ENCODE measurements around the gene MYO7B.

GRCh38 chr2:127520424-127520823, 15.1 kb upstream of the MYO7B start:
- TF ChIP-seq, protein P1, sequence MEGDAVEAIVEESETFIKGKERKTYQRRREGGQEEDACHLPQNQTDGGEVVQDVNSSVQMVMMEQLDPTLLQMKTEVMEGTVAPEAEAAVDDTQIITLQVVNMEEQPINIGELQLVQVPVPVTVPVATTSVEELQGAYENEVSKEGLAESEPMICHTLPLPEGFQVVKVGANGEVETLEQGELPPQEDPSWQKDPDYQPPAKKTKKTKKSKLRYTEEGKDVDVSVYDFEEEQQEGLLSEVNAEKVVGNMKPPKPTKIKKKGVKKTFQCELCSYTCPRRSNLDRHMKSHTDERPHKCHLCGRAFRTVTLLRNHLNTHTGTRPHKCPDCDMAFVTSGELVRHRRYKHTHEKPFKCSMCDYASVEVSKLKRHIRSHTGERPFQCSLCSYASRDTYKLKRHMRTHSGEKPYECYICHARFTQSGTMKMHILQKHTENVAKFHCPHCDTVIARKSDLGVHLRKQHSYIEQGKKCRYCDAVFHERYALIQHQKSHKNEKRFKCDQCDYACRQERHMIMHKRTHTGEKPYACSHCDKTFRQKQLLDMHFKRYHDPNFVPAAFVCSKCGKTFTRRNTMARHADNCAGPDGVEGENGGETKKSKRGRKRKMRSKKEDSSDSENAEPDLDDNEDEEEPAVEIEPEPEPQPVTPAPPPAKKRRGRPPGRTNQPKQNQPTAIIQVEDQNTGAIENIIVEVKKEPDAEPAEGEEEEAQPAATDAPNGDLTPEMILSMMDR (IDR thresholded peaks at IDR 0.05), result no peak
- TF ChIP-seq POLR2A (IDR thresholded peaks at IDR 0.05), result no peak
